ENCODE results near the gene PNPLA8. TPM values are rescaled to one million over a fixed set of nuclear protein-coding genes. Genes with fewer than 3 reads are reported as not detected.

Gene PNPLA8
- total RNA-seq, 4 donors from 2014 or later = 49.7 to 86.3 (median 61.9) TPM

DNA sequence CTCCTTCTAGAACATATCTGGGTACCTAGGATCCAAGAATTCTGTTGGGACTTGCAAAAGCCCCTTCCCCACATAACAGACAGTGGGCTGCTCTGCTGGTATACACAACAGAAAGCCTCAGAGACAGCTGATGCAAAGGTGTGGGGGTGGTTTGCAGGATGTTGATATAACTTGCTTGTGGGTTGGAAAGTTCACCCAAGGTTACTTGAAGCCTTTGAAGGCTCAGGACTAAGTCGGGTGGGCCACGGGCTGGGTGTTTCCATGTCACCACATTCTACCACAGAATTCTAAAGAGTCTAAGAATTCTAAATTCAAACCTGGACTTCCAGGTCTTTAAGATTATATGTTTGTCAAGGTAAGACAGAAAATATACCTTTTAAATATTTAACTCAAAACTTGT is 62.3 kb downstream of the PNPLA8 start:
- Histone ChIP-seq H3K27ac (no peak overlapping the region), H3K9me3 (no peaks in the 10 kb centered on the region), H3K36me3 (no peaks in the 10 kb centered on the region), H3K4me3 (no peak overlapping the region), H3K27me3 (peaks cover 0 to 14% (median under 1%) of the 10 kb centered on the region in 3 donors), H3K4me1 (no peaks in the 10 kb centered on the region)
- in situ Hi-C loops (cut with MboI; ENCODE audit: low sequenced_read_pairs in 4 of 4) (no loop called here), intact Hi-C loops (cut with DNase I; ENCODE audit: low total_unique reads) (loop anchor here (10.0 kb wide), 1 partner anchor 279 kb away; no protein-coding TSS in a partner anchor)
- DNase-seq (no peak), ATAC-seq (no peak)
- no peak for TF ChIP-seq POLR2A (IDR thresholded peaks at IDR 0.05)
- TF ChIP-seq, protein P1, sequence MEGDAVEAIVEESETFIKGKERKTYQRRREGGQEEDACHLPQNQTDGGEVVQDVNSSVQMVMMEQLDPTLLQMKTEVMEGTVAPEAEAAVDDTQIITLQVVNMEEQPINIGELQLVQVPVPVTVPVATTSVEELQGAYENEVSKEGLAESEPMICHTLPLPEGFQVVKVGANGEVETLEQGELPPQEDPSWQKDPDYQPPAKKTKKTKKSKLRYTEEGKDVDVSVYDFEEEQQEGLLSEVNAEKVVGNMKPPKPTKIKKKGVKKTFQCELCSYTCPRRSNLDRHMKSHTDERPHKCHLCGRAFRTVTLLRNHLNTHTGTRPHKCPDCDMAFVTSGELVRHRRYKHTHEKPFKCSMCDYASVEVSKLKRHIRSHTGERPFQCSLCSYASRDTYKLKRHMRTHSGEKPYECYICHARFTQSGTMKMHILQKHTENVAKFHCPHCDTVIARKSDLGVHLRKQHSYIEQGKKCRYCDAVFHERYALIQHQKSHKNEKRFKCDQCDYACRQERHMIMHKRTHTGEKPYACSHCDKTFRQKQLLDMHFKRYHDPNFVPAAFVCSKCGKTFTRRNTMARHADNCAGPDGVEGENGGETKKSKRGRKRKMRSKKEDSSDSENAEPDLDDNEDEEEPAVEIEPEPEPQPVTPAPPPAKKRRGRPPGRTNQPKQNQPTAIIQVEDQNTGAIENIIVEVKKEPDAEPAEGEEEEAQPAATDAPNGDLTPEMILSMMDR (IDR thresholded peaks at IDR 0.05 in 4 of 5, conservative IDR thresholded peaks at IDR 0.05 in 1 of 5) = no peak

DNA sequence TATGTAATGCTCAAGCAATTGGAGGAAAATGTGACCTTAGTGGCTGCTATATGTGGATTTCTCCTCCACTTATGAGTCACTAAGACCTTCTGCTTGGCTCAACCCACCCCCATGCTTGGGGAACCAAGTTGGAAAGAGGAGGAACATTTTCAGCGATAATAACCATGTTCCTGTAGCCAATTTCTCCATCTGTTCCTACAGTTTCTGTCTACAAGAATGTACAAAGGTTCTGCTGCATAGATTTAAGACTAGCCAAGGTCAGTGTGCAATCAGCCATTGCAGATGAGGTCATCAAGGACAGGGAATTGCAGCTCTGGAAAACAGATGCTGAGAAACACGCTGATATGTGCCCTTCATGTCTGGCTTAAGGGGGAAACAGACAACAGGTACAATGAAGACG is 64.1 kb downstream of the PNPLA8 start:
- in situ Hi-C loops (cut with MboI; ENCODE audit: low sequenced_read_pairs in 4 of 4) = no loop called here
- H3K36me3 ChIP-seq = no peaks in the 10 kb centered on the region

DNA sequence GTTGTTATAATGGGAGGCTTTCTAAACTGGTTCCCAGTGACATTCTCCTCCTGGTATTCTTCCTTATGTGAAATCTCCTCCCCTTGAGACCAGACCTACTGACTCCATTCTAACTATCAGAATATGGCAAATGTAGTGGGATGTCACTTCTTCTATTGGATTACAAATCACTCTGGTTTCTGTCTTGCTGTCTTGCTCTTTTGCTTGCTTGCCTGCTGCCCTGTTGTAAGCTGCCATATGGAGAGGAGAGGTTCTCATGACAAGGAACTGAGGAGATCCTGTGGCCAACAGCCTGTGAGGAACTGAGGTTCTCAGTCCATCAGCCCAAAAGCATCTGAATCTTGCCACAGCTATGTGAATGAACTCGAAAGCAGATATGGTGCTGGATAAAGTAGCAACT is 65.0 kb downstream of the PNPLA8 start:
- H3K27ac ChIP-seq = no peak overlapping the region
- no peak for ATAC-seq
- H3K36me3 ChIP-seq = no peaks in the 10 kb centered on the region
- H3K27me3 ChIP-seq = peaks cover 14 to 27% (median 26%) of the 10 kb centered on the region in 3 donors
- intact Hi-C loops (cut with DNase I; ENCODE audit: low total_unique reads) (loop anchor here (10.0 kb wide), 1 partner anchor 276 kb away; no protein-coding TSS in a partner anchor), in situ Hi-C loops (cut with MboI; ENCODE audit: low sequenced_read_pairs in 4 of 4) (no loop called here)
- H3K4me3 ChIP-seq = no peak overlapping the region
- no peak for TF ChIP-seq POLR2A (IDR thresholded peaks at IDR 0.05)
- TF ChIP-seq, protein P1 (IDR thresholded peaks at IDR 0.05 in 4 of 5, conservative IDR thresholded peaks at IDR 0.05 in 1 of 5) = no peak
- H3K4me1 ChIP-seq = peaks cover 0 to 3% of the 10 kb centered on the region in 2 donors
- no peaks in the 10 kb centered on the region for H3K9me3 ChIP-seq
- DNase-seq = no peak

More for the DNA sequence above, 64.1 kb downstream of the PNPLA8 start:
- Histone ChIP-seq H3K27me3 (peaks cover 11 to 22% (median 17%) of the 10 kb centered on the region in 3 donors), H3K4me1 (no peaks in the 10 kb centered on the region), H3K4me3 (no peak overlapping the region), H3K27ac (no peak overlapping the region), H3K9me3 (no peaks in the 10 kb centered on the region)
- DNase-seq = no peak
- TF ChIP-seq, protein P1 (IDR thresholded peaks at IDR 0.05 in 4 of 5, conservative IDR thresholded peaks at IDR 0.05 in 1 of 5) = no peak
- no peak for TF ChIP-seq POLR2A (IDR thresholded peaks at IDR 0.05)
- no peak for ATAC-seq
- intact Hi-C loops (cut with DNase I; ENCODE audit: low total_unique reads) = loop anchor here (10.0 kb wide), 1 partner anchor 277 kb away; no protein-coding TSS in a partner anchor

- H3K27ac ChIP-seq = no peak overlapping the region
- H3K27me3 ChIP-seq = peaks cover 23 to 36% (median 35%) of the 10 kb centered on the region in 3 donors
- no peaks in the 10 kb centered on the region for H3K36me3 ChIP-seq
- ATAC-seq (no peak), DNase-seq (no peak)
- intact Hi-C loops (cut with DNase I; ENCODE audit: low total_unique reads) = loop anchor here (10.0 kb wide), 1 partner anchor 275 kb away; no protein-coding TSS in a partner anchor
- in situ Hi-C loops (cut with MboI; ENCODE audit: low sequenced_read_pairs in 4 of 4) = no loop called here
- no peaks in the 10 kb centered on the region for H3K9me3 ChIP-seq
- peaks cover 0 to 8% of the 10 kb centered on the region in 2 donors for H3K4me1 ChIP-seq
- H3K4me3 ChIP-seq = no peak overlapping the region
- TF ChIP-seq, protein P1 (IDR thresholded peaks at IDR 0.05 in 4 of 5, conservative IDR thresholded peaks at IDR 0.05 in 1 of 5) = no peak
- TF ChIP-seq POLR2A (IDR thresholded peaks at IDR 0.05) = no peak
Measured at GRCh38 chr7:108459922-108460551, 65.9 kb downstream of the PNPLA8 start.
